ENCODE data around the gene HIVEP2. TPM values are rescaled to one million over a fixed set of nuclear protein-coding genes. Genes with fewer than 3 reads are reported as not detected.

The HIVEP2 gene
- total RNA-seq, 1 experiment from 2014 or later: 9.1 TPM

DNA sequence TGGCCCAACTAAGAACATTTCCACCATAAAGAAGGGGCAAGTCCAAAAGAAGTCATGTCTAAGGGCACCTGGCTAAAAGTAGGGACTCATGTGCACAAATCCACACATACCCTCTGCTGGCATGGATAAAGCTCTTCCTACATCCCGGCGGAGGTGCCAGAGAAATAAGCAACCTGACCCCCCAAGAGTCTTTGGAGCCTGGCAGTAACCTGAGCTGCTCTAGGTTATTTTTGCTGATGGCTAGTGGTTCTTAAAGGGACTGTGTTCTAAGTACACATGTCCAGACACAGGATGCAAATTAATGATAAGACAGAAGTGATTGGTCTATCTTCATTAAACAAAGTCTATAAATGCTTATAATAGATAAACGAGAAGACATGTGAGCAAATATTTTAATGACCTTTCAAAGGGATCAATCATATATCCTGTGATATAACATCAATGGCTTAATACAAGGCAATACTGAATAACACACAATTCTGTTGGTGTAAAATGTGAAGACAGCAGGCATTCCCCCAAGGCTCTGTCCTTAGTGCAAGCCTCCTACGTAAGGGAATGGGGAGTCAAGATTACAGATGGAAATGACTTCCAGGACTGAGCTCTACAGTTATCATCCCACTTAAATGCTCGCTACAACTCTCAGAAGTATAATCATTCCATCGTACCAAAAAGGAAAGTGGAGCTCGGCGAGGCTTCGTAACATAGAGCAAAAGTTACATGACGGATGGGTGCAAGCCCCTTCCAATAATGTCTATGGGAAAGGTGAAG lies 52.5 kb downstream of the HIVEP2 start:
- no peak for DNase-seq
- 0 out of 2 replicates have a peak overlapping the region, but pooled peaks have one; percentile 5 for H3K4me2 ChIP-seq (ENCODE audit: low read length)
- ChIA-PET POLR2A (ENCODE audit: unreplicated experiment) (no interaction called here), CTCF (no interaction called here)
- H3K9ac ChIP-seq (ENCODE audit: low read length): 0 out of 2 replicates have a peak overlapping the region, but pooled peaks have one; percentile 4
- H3K9me2 ChIP-seq (replicated peaks; ENCODE audit: low read length): no peaks in the 10 kb centered on the region
- H3K27me3 ChIP-seq (ENCODE audit: low read length): no peaks in the 10 kb centered on the region
- peaks cover 34% of the 10 kb centered on the region for H3K4me1 ChIP-seq (ENCODE audit: insufficient read depth, low read length)
- no peaks in the 10 kb centered on the region for H3F3A ChIP-seq (ENCODE audit: low read length, unreplicated experiment)
- TF ChIP-seq EZH2phosphoT487 (IDR thresholded peaks at IDR 0.05; ENCODE audit: borderline replicate concordance, low read length) (no peak), EZH2 (IDR thresholded peaks at IDR 0.05; ENCODE audit: low read length, unreplicated experiment) (no peak)
- TF ChIP-seq, protein P1, sequence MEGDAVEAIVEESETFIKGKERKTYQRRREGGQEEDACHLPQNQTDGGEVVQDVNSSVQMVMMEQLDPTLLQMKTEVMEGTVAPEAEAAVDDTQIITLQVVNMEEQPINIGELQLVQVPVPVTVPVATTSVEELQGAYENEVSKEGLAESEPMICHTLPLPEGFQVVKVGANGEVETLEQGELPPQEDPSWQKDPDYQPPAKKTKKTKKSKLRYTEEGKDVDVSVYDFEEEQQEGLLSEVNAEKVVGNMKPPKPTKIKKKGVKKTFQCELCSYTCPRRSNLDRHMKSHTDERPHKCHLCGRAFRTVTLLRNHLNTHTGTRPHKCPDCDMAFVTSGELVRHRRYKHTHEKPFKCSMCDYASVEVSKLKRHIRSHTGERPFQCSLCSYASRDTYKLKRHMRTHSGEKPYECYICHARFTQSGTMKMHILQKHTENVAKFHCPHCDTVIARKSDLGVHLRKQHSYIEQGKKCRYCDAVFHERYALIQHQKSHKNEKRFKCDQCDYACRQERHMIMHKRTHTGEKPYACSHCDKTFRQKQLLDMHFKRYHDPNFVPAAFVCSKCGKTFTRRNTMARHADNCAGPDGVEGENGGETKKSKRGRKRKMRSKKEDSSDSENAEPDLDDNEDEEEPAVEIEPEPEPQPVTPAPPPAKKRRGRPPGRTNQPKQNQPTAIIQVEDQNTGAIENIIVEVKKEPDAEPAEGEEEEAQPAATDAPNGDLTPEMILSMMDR (conservative IDR thresholded peaks at IDR 0.05; ENCODE audit: low read depth, low read length): no peak
- ATAC-seq: no peak
- H4K20me1 ChIP-seq (ENCODE audit: low read length): no peaks in the 10 kb centered on the region
- peak overlapping the region; percentile 40 for H3K27ac ChIP-seq (ENCODE audit: low read length)
- H3K36me3 ChIP-seq (ENCODE audit: low read depth, low read length): no peaks in the 10 kb centered on the region
- BruUV-seq (replicated peaks): no TSS peak
- H3K4me3 ChIP-seq (ENCODE audit: low read length): no peak overlapping the region
- no peaks in the 10 kb centered on the region for H3K9me3 ChIP-seq (ENCODE audit: low read length)
- H2AFZ ChIP-seq (ENCODE audit: low read length): no peak overlapping the region
- intact Hi-C loops (cut with micrococcal nuclease): no loop called here
- peaks cover 27% of the 10 kb centered on the region for H3K79me2 ChIP-seq (ENCODE audit: low read length)

DNA sequence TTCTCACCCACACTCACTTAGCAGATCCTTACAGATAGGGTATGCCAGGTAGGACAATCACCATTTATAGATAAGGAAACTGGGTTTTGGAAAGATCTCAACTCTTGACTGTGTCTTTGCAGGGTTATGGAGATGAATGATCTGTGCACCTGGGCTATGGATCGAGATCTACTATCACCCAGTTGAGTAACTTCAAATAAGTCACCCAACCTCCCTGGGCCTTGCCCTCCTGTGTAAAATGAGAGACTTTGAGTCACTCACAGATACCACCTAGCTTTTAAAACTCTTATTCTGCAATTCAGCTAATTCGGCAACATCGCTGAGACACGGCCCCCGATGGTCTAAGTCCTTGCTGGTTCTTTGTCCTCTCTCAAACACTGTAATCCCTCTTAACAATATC lies 53.5 kb downstream of the HIVEP2 start:
- H4K20me1 ChIP-seq (ENCODE audit: low read length): no peaks in the 10 kb centered on the region
- H3K9me3 ChIP-seq (ENCODE audit: low read length): no peaks in the 10 kb centered on the region
- no peak overlapping the region for H3K4me3 ChIP-seq (ENCODE audit: low read length)
- ChIA-PET POLR2A (ENCODE audit: unreplicated experiment) (no interaction called here), CTCF (no interaction called here)
- BruUV-seq (replicated peaks): no TSS peak
- no peaks in the 10 kb centered on the region for H3K36me3 ChIP-seq (ENCODE audit: low read depth, low read length)
- no peak overlapping the region for H2AFZ ChIP-seq (ENCODE audit: low read length)
- H3K9me2 ChIP-seq (replicated peaks; ENCODE audit: low read length): no peaks in the 10 kb centered on the region
- DNase-seq: peak; percentile 23
- no peak overlapping the region for H3K9ac ChIP-seq (ENCODE audit: low read length)
- no peaks in the 10 kb centered on the region for H3K27me3 ChIP-seq (ENCODE audit: low read length)
- H3F3A ChIP-seq (ENCODE audit: low read length, unreplicated experiment): no peaks in the 10 kb centered on the region
- peaks cover 44% of the 10 kb centered on the region for H3K4me1 ChIP-seq (ENCODE audit: insufficient read depth, low read length)
- peak overlapping the region; percentile 40 for H3K27ac ChIP-seq (ENCODE audit: low read length)
- TF ChIP-seq EZH2phosphoT487 (IDR thresholded peaks at IDR 0.05; ENCODE audit: borderline replicate concordance, low read length): no peak
- TF ChIP-seq EZH2 (IDR thresholded peaks at IDR 0.05; ENCODE audit: low read length, unreplicated experiment): no peak
- TF ChIP-seq, protein P1 (conservative IDR thresholded peaks at IDR 0.05; ENCODE audit: low read depth, low read length): no peak
- no peak for ATAC-seq
- intact Hi-C loops (cut with micrococcal nuclease): no loop called here
- no peak overlapping the region; the same call in 1 of the 2 replicates for H3K4me2 ChIP-seq (ENCODE audit: low read length)
- peaks cover 27% of the 10 kb centered on the region for H3K79me2 ChIP-seq (ENCODE audit: low read length)

DNA sequence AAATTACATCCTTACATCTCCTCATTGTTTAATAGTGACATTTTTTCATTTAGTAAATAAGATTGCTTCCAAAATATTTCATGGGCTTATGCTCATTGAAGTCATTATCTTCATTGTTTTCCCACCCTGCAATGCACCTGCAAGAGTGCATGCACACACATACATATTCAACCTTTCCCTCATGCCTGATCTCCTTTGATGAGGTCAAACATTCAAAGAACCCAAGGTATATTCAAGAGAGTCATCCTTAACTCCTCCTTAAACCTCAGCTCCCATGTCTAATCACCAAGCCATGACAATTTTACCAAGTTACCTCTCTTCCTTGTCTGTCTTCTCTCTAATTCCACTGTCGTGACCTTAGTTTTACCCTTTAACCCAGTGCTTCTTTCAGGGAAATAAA lies 56.5 kb downstream of the HIVEP2 start:
- Histone ChIP-seq H3K9ac (ENCODE audit: low read length) (no peak overlapping the region), H3K27ac (ENCODE audit: low read length) (no peak overlapping the region), H3K9me3 (ENCODE audit: low read length) (no peaks in the 10 kb centered on the region), H2AFZ (ENCODE audit: low read length) (no peak overlapping the region), H3K9me2 (replicated peaks; ENCODE audit: low read length) (no peaks in the 10 kb centered on the region), H3K4me2 (ENCODE audit: low read length) (no peak overlapping the region), H3K36me3 (ENCODE audit: low read depth, low read length) (no peaks in the 10 kb centered on the region), H3K4me1 (ENCODE audit: insufficient read depth, low read length) (peaks cover 68% of the 10 kb centered on the region), H3K4me3 (ENCODE audit: low read length) (no peak overlapping the region), H4K20me1 (ENCODE audit: low read length) (no peaks in the 10 kb centered on the region), H3K79me2 (ENCODE audit: low read length) (peaks cover 42% of the 10 kb centered on the region), H3F3A (ENCODE audit: low read length, unreplicated experiment) (no peaks in the 10 kb centered on the region), H3K27me3 (ENCODE audit: low read length) (no peaks in the 10 kb centered on the region)
- no peak for TF ChIP-seq EZH2phosphoT487 (IDR thresholded peaks at IDR 0.05; ENCODE audit: borderline replicate concordance, low read length)
- DNase-seq: no peak
- ChIA-PET CTCF (no interaction called here), POLR2A (ENCODE audit: unreplicated experiment) (no interaction called here)
- ATAC-seq: no peak
- no TSS peak for BruUV-seq (replicated peaks)
- intact Hi-C loops (cut with micrococcal nuclease): loop anchor here (5.0 to 10.0 kb wide), 2 partner anchors 54 to 194 kb away; no protein-coding TSS in a partner anchor

All from PC-3 (cell line).